Testis (tissue), 3 donors: ENCODE results near the gene TAT. TPM values are rescaled to one million over a fixed set of nuclear protein-coding genes. Genes with fewer than 3 reads are reported as not detected.

Experiments used
- DNase-seq: peaks from one replicate; pipeline ENCODE4 v3.0.0-alpha.2; 2019
- H3K27ac ChIP-seq, 2 donors: fragments of 200-600 bp; sonication (generic); one replicate each; pipeline ENCODE4 v1.5.1; 2019
- H3K27me3 ChIP-seq: fragments of 200-600 bp; sonication (generic); one replicate; pipeline ENCODE4 v1.5.1; 2019
- H3K36me3 ChIP-seq: fragments of 200-600 bp; sonication (generic); one replicate; pipeline ENCODE4 v1.5.1; 2017; ENCODE audit warnings: low read depth; ENCODE audit errors: missing control alignments
- H3K4me1 ChIP-seq: fragments of 200-600 bp; sonication (generic); one replicate; pipeline ENCODE4 v1.5.1; 2019
- H3K4me3 ChIP-seq, 2 donors: fragments of 200-600 bp; sonication (generic); one replicate each; pipeline ENCODE4 v1.5.1; 2017 to 2019
- H3K9me3 ChIP-seq: fragments of 200-600 bp; sonication (generic); one replicate; pipeline ENCODE4 v1.5.1; 2017
- CTCF ChIP-seq, 3 experiments: fragments of 450-650 bp in 2 of 3; fragments of 200-600 bp in 1 of 3; sonication (generic) in 1 of 3; IDR thresholded peaks; one replicate each; pipeline ENCODE4 v1.5.1; 2016 to 2019; ENCODE audit warnings: antibody characterized with exemption in 3 of 3, mild to moderate bottlenecking in 2 of 3, moderate library complexity in 1 of 3
- POLR2A ChIP-seq: fragments of 450-650 bp; IDR thresholded peaks from one replicate; pipeline ENCODE4 v1.6.1; 2017; ENCODE audit warnings: antibody characterized with exemption, mild to moderate bottlenecking, moderate library complexity
- WGBS, 2 donors: methylation state at CpG; one replicate each; pipeline ENCODE4 v1.1.5; 2018; 5-methylcytosine and 5-hydroxymethylcytosine counted together
- intact Hi-C: fragments of 100-400 bp; cut with DNase I; formaldehyde crosslinking; loops from one replicate; pipeline ENCODE4 v1.15.1; 2023; ENCODE audit warnings: low total_unique reads
- polyA plus RNA-seq: library from polyadenylated mRNA; stranded (reverse); fragments of 350-450 nt; fragmentation: Illumina TruSeq; extraction: RNeasy Lipid Tissue Mini Kit (QIAGEN cat#74804); gene quantifications from one replicate; pipeline ENCODE4 v1.2.3, GENCODE V29; 2014; ENCODE audit warnings: low read depth, low replicate concordance; ENCODE audit not compliant: insufficient read depth
- total RNA-seq, 2 donors: library from RNA; depleted of rRNA; stranded (reverse); fragments of >200 nt; gene quantifications; one replicate each; pipeline ENCODE4 v1.2.3, GENCODE V29; 2016

Gene TAT
- total and polyA plus RNA-seq, 3 donors from 2014 or later = 1.5 to 2.9 (median 1.6) TPM

DNA sequence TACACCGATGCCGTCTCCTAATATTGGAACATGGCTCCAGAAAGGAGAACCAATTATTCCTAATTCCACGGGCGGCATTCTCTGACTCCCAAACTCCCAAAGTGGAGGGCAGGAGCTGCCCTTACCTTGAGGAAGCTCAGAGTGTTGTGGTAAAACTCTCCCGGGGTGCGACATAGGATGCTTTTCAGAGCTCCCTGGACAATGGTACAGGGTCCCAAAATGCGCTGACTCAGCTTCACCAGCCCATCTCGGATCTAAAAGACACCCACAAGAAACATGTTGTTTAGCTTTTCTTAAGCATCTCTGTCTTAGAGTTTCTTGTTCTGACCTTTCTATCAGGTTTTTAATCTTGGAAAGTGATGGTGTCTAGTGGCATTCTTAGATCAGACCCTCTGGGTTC, 6.7 kb downstream of the TAT start:
- no peaks in the 10 kb centered on the region for H3K27me3 ChIP-seq
- no peak for TF ChIP-seq CTCF (IDR thresholded peaks at IDR 0.05)
- TF ChIP-seq POLR2A = no peak
- H3K4me1 ChIP-seq = no peaks in the 10 kb centered on the region
- no peaks in the 10 kb centered on the region for H3K36me3 ChIP-seq
- H3K27ac ChIP-seq = no peak overlapping the region
- intact Hi-C loops = no loop called here
- H3K4me3 ChIP-seq = no peak overlapping the region
- WGBS, 2 donors = 94 to 96% methylated on average over 8 of the region's 8 CpGs
- no peaks in the 10 kb centered on the region for H3K9me3 ChIP-seq
- DNase-seq = no peak

- no peak overlapping the region for H3K4me3 ChIP-seq
- H3K9me3 ChIP-seq = no peaks in the 10 kb centered on the region
- intact Hi-C loops = no loop called here
- H3K27me3 ChIP-seq = no peaks in the 10 kb centered on the region
- H3K36me3 ChIP-seq = no peaks in the 10 kb centered on the region
- no peaks in the 10 kb centered on the region for H3K4me1 ChIP-seq
- WGBS, 2 donors = 87 to 90% methylated on average over 4 of the region's 4 CpGs
- TF ChIP-seq CTCF (IDR thresholded peaks at IDR 0.05) (no peak), POLR2A (no peak)
- DNase-seq = no peak
- H3K27ac ChIP-seq = no peak overlapping the region
Measured at GRCh38 chr16:71569621-71570020, 7.3 kb downstream of the TAT start.

- Histone ChIP-seq H3K9me3 (no peaks in the 10 kb centered on the region), H3K27ac (no peak overlapping the region), H3K36me3 (no peaks in the 10 kb centered on the region), H3K4me3 (no peak overlapping the region), H3K27me3 (no peaks in the 10 kb centered on the region), H3K4me1 (no peaks in the 10 kb centered on the region)
- no peak for DNase-seq
- intact Hi-C loops = no loop called here
- no peak for TF ChIP-seq POLR2A
- no peak for TF ChIP-seq CTCF (IDR thresholded peaks at IDR 0.05)
- WGBS, 2 donors = 53 to 55% methylated on average over 4 of the region's 4 CpGs
Measured at GRCh38 chr16:71568551-71568950, 8.3 kb downstream of the TAT start.

DNA sequence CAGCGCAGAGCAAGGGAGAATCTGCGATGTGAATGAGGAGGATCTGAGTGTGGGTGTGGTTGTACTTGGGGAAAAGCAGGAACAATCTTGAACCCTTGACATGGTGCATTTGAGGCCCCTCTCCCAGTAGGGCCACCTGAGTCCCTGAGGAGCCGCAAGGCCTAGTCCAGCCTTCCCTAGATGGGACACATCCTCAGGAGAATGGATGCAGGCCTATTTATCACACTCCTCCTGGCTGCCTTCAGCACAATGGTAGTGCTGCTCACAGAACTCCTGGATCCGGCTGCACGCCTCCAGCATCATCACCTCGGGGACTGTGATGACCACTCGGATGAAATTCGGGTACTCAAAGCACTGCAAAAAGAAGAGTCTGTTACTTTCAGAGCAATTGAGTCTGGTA, 9.0 kb downstream of the TAT start:
- WGBS, 2 donors = 92 to 94% methylated on average over 8 of the region's 8 CpGs
- TF ChIP-seq POLR2A = no peak
- no peak for TF ChIP-seq CTCF (IDR thresholded peaks at IDR 0.05)
- no peaks in the 10 kb centered on the region for H3K4me1 ChIP-seq
- H3K36me3 ChIP-seq = no peaks in the 10 kb centered on the region
- no peak for DNase-seq
- H3K27me3 ChIP-seq = no peaks in the 10 kb centered on the region
- intact Hi-C loops = no loop called here
- H3K4me3 ChIP-seq = no peak overlapping the region
- no peak overlapping the region for H3K27ac ChIP-seq
- H3K9me3 ChIP-seq = no peaks in the 10 kb centered on the region

GRCh38 chr16:71565812-71566700, 10.8 kb downstream of the TAT start:
- intact Hi-C loops = no loop called here
- Histone ChIP-seq H3K27ac (peak overlapping the region in 1 of 2 donors; percentile 59), H3K9me3 (no peaks in the 10 kb centered on the region), H3K36me3 (no peaks in the 10 kb centered on the region), H3K4me1 (no peaks in the 10 kb centered on the region), H3K4me3 (no peak overlapping the region), H3K27me3 (no peaks in the 10 kb centered on the region)
- DNase-seq = no peak
- TF ChIP-seq CTCF (IDR thresholded peaks at IDR 0.05) (no peak), POLR2A (no peak)
- 43 to 48% methylated on average over 8 to 9 of the region's 9 CpGs for WGBS, 2 donors
